ENCODE results near the gene PRKCB.

Gene PRKCB

GRCh38 chr16:24123275-24123674, 287.5 kb downstream of the PRKCB start:
- TF ChIP-seq POLR2AphosphoS5 (IDR thresholded peaks at IDR 0.05; ENCODE audit: low read depth, low read length) (no peak), TAF1 (IDR thresholded peaks at IDR 0.05; ENCODE audit: borderline replicate concordance, low read depth, low read length) (no peak), POLR2A (IDR thresholded peaks at IDR 0.05; ENCODE audit: low read depth, low read length) (no peak)
- DNase-seq (ENCODE audit: insufficient read length) (no peak), FAIRE-seq (no peak)

GRCh38 chr16:24124291-24124690, 288.5 kb downstream of the PRKCB start:
- FAIRE-seq (no peak), DNase-seq (ENCODE audit: insufficient read length) (no peak)
- TF ChIP-seq TAF1 (IDR thresholded peaks at IDR 0.05; ENCODE audit: borderline replicate concordance, low read depth, low read length) (no peak), POLR2A (IDR thresholded peaks at IDR 0.05; ENCODE audit: low read depth, low read length) (no peak), POLR2AphosphoS5 (IDR thresholded peaks at IDR 0.05; ENCODE audit: low read depth, low read length) (no peak)

GRCh38 chr16:24125214-24125613, 289.4 kb downstream of the PRKCB start:
- DNase-seq (ENCODE audit: insufficient read length) (no peak), FAIRE-seq (no peak)
- no peak for TF ChIP-seq POLR2A (IDR thresholded peaks at IDR 0.05; ENCODE audit: low read depth, low read length)
- TF ChIP-seq TAF1 (IDR thresholded peaks at IDR 0.05; ENCODE audit: borderline replicate concordance, low read depth, low read length) = no peak
- TF ChIP-seq POLR2AphosphoS5 (IDR thresholded peaks at IDR 0.05; ENCODE audit: low read depth, low read length) = no peak

GRCh38 chr16:24129412-24129918, 293.7 kb downstream of the PRKCB start:
- DNase-seq (ENCODE audit: insufficient read length) (no peak), FAIRE-seq (no peak)
- no peak for TF ChIP-seq POLR2A (IDR thresholded peaks at IDR 0.05; ENCODE audit: low read depth, low read length)
- TF ChIP-seq POLR2AphosphoS5 (IDR thresholded peaks at IDR 0.05; ENCODE audit: low read depth, low read length) = no peak

GRCh38 chr16:24130494-24131085, 294.8 kb downstream of the PRKCB start:
- DNase-seq (ENCODE audit: insufficient read length) = no peak

GRCh38 chr16:24131294-24131693, 295.5 kb downstream of the PRKCB start:
- FAIRE-seq (no peak), DNase-seq (ENCODE audit: insufficient read length) (no peak)
- TF ChIP-seq POLR2A (IDR thresholded peaks at IDR 0.05; ENCODE audit: low read depth, low read length) = no peak
- no peak for TF ChIP-seq TAF1 (IDR thresholded peaks at IDR 0.05; ENCODE audit: borderline replicate concordance, low read depth, low read length)
- no peak for TF ChIP-seq POLR2AphosphoS5 (IDR thresholded peaks at IDR 0.05; ENCODE audit: low read depth, low read length)

More at GRCh38 chr16:24130494-24131085, 294.8 kb downstream of the PRKCB start:
- TF ChIP-seq TAF1 (IDR thresholded peaks at IDR 0.05; ENCODE audit: borderline replicate concordance, low read depth, low read length) (no peak), POLR2AphosphoS5 (IDR thresholded peaks at IDR 0.05; ENCODE audit: low read depth, low read length) (no peak), POLR2A (IDR thresholded peaks at IDR 0.05; ENCODE audit: low read depth, low read length) (no peak)
- no peak for FAIRE-seq

GRCh38 chr16:24132048-24132796, 296.4 kb downstream of the PRKCB start:
- no peak for DNase-seq (ENCODE audit: insufficient read length)
- TF ChIP-seq POLR2A (IDR thresholded peaks at IDR 0.05; ENCODE audit: low read depth, low read length) (no peak), TAF1 (IDR thresholded peaks at IDR 0.05; ENCODE audit: borderline replicate concordance, low read depth, low read length) (no peak), POLR2AphosphoS5 (IDR thresholded peaks at IDR 0.05; ENCODE audit: low read depth, low read length) (no peak)
- no peak for FAIRE-seq

GRCh38 chr16:24132797-24133155, 297.0 kb downstream of the PRKCB start:
- DNase-seq (ENCODE audit: insufficient read length) = no peak
- TF ChIP-seq POLR2AphosphoS5 (IDR thresholded peaks at IDR 0.05; ENCODE audit: low read depth, low read length) (no peak), TAF1 (IDR thresholded peaks at IDR 0.05; ENCODE audit: borderline replicate concordance, low read depth, low read length) (no peak), POLR2A (IDR thresholded peaks at IDR 0.05; ENCODE audit: low read depth, low read length) (no peak)
- FAIRE-seq = no peak

GRCh38 chr16:24135624-24136565, 300.1 kb downstream of the PRKCB start:
- FAIRE-seq = no peak

GRCh38 chr16:24138024-24138423, 302.2 kb downstream of the PRKCB start:
- TF ChIP-seq TAF1 (IDR thresholded peaks at IDR 0.05; ENCODE audit: borderline replicate concordance, low read depth, low read length) (no peak), POLR2A (IDR thresholded peaks at IDR 0.05; ENCODE audit: low read depth, low read length) (no peak), POLR2AphosphoS5 (IDR thresholded peaks at IDR 0.05; ENCODE audit: low read depth, low read length) (no peak)
- DNase-seq (ENCODE audit: insufficient read length) = no peak
- FAIRE-seq = no peak

More at GRCh38 chr16:24135624-24136565, 300.1 kb downstream of the PRKCB start:
- DNase-seq (ENCODE audit: insufficient read length) = no peak
- TF ChIP-seq POLR2A (IDR thresholded peaks at IDR 0.05; ENCODE audit: low read depth, low read length) (no peak), TAF1 (IDR thresholded peaks at IDR 0.05; ENCODE audit: borderline replicate concordance, low read depth, low read length) (no peak), POLR2AphosphoS5 (IDR thresholded peaks at IDR 0.05; ENCODE audit: low read depth, low read length) (no peak)

GRCh38 chr16:24138575-24138974, 302.8 kb downstream of the PRKCB start:
- FAIRE-seq (no peak), DNase-seq (ENCODE audit: insufficient read length) (no peak)
- TF ChIP-seq POLR2A (IDR thresholded peaks at IDR 0.05; ENCODE audit: low read depth, low read length) (no peak), POLR2AphosphoS5 (IDR thresholded peaks at IDR 0.05; ENCODE audit: low read depth, low read length) (no peak), TAF1 (IDR thresholded peaks at IDR 0.05; ENCODE audit: borderline replicate concordance, low read depth, low read length) (no peak)
